Gastroesophageal sphincter (tissue), 3 donors: ENCODE data around the gene SYT7.

Experiments
- EP300 ChIP-seq: sonication (generic); formaldehyde crosslinking; IDR thresholded peaks from one replicate; pipeline ENCODE4 v1.6.1; 2017; ENCODE audit warnings: antibody characterized with exemption, mild to moderate bottlenecking
- POLR2AphosphoS5 ChIP-seq: sonication (generic); formaldehyde crosslinking; IDR thresholded peaks from one replicate; pipeline ENCODE4 v1.6.1; 2017; ENCODE audit warnings: antibody characterized with exemption
- TF ChIP-seq, protein P1 (sequence below), 4 experiments: fragments of 200-600 bp in 2 of 4; fragments of 450-650 bp in 2 of 4; sonication (generic) in 1 of 4; IDR thresholded peaks; one replicate each; pipeline ENCODE4 v1.5.1; 2017 to 2019; ENCODE audit warnings: antibody characterized with exemption in 4 of 4, mild to moderate bottlenecking in 2 of 4, moderate library complexity in 2 of 4

DNA sequence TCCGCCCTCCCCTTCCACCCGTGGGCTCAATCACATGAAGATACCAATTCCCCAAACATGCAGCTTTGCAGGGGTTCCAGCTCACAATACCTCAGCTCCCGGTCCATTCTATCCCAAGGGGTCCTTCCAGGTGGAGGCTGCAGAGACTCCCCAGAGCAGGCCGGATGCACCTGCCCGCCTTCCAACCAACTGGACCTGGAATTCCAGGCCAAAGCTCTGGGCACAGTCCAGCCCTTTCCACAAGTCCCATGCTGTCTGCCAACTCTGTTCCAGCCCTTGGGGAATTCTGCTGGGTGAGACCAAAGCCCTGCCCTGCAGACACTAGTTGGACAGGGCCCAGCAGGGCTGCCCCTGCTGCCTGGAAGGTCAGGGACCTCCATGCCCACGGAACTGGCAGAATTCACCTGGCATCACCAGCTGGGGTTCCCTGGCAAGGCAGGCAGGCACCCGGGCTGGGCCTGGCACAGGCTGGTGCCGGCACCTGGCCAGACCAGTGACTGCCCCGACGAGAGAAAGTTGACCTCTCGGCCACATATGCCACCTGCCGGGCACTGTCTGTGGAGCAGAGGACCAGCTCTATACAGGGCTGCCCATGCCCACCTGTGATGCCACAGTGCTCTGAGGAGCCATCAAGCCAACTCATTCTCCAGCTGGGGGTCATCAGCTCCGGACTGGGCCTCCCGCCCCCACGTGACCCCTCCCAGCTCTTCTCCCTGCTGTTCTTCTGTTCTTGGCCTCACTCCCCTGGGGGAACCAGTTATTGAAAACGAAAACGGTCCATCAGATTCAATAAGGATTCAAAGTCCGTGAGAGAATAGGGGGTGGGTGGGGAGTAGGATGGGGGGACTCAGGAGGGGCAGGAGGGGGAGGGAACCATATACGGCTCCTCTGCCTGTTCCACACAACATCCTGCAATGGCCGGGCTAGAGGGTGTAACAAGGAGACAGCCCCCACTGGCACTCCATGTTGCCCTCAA lies 4.7 kb downstream of the SYT7 start:
- TF ChIP-seq, protein P1, sequence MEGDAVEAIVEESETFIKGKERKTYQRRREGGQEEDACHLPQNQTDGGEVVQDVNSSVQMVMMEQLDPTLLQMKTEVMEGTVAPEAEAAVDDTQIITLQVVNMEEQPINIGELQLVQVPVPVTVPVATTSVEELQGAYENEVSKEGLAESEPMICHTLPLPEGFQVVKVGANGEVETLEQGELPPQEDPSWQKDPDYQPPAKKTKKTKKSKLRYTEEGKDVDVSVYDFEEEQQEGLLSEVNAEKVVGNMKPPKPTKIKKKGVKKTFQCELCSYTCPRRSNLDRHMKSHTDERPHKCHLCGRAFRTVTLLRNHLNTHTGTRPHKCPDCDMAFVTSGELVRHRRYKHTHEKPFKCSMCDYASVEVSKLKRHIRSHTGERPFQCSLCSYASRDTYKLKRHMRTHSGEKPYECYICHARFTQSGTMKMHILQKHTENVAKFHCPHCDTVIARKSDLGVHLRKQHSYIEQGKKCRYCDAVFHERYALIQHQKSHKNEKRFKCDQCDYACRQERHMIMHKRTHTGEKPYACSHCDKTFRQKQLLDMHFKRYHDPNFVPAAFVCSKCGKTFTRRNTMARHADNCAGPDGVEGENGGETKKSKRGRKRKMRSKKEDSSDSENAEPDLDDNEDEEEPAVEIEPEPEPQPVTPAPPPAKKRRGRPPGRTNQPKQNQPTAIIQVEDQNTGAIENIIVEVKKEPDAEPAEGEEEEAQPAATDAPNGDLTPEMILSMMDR (IDR thresholded peaks at IDR 0.05): no peak
- no peak for TF ChIP-seq POLR2AphosphoS5
- no peak for TF ChIP-seq EP300
